HEK293 (cell line): ENCODE measurements around the gene GLRX5.

Experiments used
- CTCF ChIA-PET: fragments of 350-600 bp; formaldehyde crosslinking; extraction: SDS; loops from one replicate; lab custom pipeline; 2021; ENCODE audit warnings: antibody characterized with exemption; lab: Yijun Ruan, JAX
- POLR2A ChIA-PET: fragments of 300-600 bp; formaldehyde crosslinking; extraction: SDS; loops from one replicate; lab custom pipeline; 2020; ENCODE audit warnings: antibody characterized with exemption, inconsistent platforms; lab: Yijun Ruan, JAX
- H3K27ac ChIP-seq: fragments of 200-500 bp; sonication (Bioruptor generic); 2 replicates; pipeline ENCODE4 v1.5.1; 2014; ENCODE audit warnings: low read depth, low read length, control low read depth, inconsistent platforms; ENCODE audit errors: extremely low read depth
- H3K36me3 ChIP-seq, 2 experiments: fragments of 200-500 bp in 1 of 2; sonication (Bioruptor generic) in 1 of 2; 1 replicate in 1 of 2; 2 replicates in 1 of 2; pipeline ENCODE4 v1.5.1; 2014 to 2017; ENCODE audit warnings: inconsistent platforms in 2 of 2, low read length in 2 of 2; ENCODE audit not compliant: control insufficient read depth in 2 of 2, insufficient read depth in 1 of 2
- H3K4me1 ChIP-seq: fragments of 200-500 bp; sonication (Bioruptor generic); 2 replicates; pipeline ENCODE4 v1.5.1; 2014; ENCODE audit warnings: mild to moderate bottlenecking, low read length, inconsistent platforms; ENCODE audit not compliant: control insufficient read depth, insufficient read depth
- H3K4me3 ChIP-seq: 2 replicates; pipeline ENCODE4 v1.5.1; 2011; ENCODE audit warnings: low read depth, mild to moderate bottlenecking, control low read depth, low read length, moderate library complexity
- H3K9me3 ChIP-seq: fragments of 200-500 bp; sonication (Bioruptor generic); 2 replicates; pipeline ENCODE4 v1.5.1; 2014; ENCODE audit warnings: low read depth, low read length, inconsistent platforms; ENCODE audit not compliant: control insufficient read depth, insufficient read depth
- GLIS2 ChIP-seq: fragments of 450-650 bp; formaldehyde crosslinking; IDR thresholded peaks from 2 replicates; pipeline ENCODE4 v1.5.1; 2016; ENCODE audit warnings: missing biosample characterization, missing genetic modification characterization
- HOXC10 ChIP-seq: sonication (generic); formaldehyde crosslinking; IDR thresholded peaks from 2 replicates; pipeline ENCODE4 v1.8.1; 2023; ENCODE audit warnings: mild to moderate bottlenecking, missing genetic modification reagents
- IKZF3 ChIP-seq: fragments of 450-650 bp; IDR thresholded peaks from 2 replicates; pipeline ENCODE4 v1.5.0; 2018; ENCODE audit warnings: missing biosample characterization, mild to moderate bottlenecking, missing genetic modification characterization, moderate library complexity
- INSM2 ChIP-seq: fragments of 450-650 bp; formaldehyde crosslinking; IDR thresholded peaks from 2 replicates; pipeline ENCODE4 v1.5.1; 2016; ENCODE audit warnings: missing biosample characterization, missing genetic modification characterization
- KLF7 ChIP-seq: fragments of 450-650 bp; formaldehyde crosslinking; IDR thresholded peaks from 2 replicates; pipeline ENCODE4 v1.5.1; 2016; ENCODE audit warnings: missing biosample characterization, missing genetic modification characterization, borderline replicate concordance
- PRDM1 ChIP-seq: fragments of 450-650 bp; formaldehyde crosslinking; IDR thresholded peaks from 2 replicates; pipeline ENCODE4; 2016; ENCODE audit warnings: missing biosample characterization, missing genetic modification characterization
- PRDM10 ChIP-seq: fragments of 450-650 bp; formaldehyde crosslinking; IDR thresholded peaks from 2 replicates; pipeline ENCODE4 v1.5.1; 2016; ENCODE audit warnings: missing biosample characterization, missing genetic modification characterization
- ZNF223 ChIP-seq: fragments of 450-650 bp; formaldehyde crosslinking; IDR thresholded peaks from 2 replicates; pipeline ENCODE4 v1.5.1; 2016; ENCODE audit warnings: missing biosample characterization, missing genetic modification characterization
- ZNF248 ChIP-seq: fragments of 450-650 bp; formaldehyde crosslinking; IDR thresholded peaks from 2 replicates; pipeline ENCODE4 v1.5.1; 2017; ENCODE audit warnings: missing biosample characterization, missing genetic modification characterization
- ZNF585B ChIP-seq: fragments of 450-650 bp; formaldehyde crosslinking; IDR thresholded peaks from 2 replicates; pipeline ENCODE4 v1.5.1; 2016; ENCODE audit warnings: missing biosample characterization, missing genetic modification characterization
- ZNF621 ChIP-seq: fragments of 450-650 bp; formaldehyde crosslinking; IDR thresholded peaks from 2 replicates; pipeline ENCODE4 v1.5.1; 2017; ENCODE audit warnings: missing biosample characterization, missing genetic modification characterization
- ZNF645 ChIP-seq: fragments of 450-650 bp; formaldehyde crosslinking; IDR thresholded peaks from 2 replicates; pipeline ENCODE4; 2016; ENCODE audit warnings: missing biosample characterization, missing genetic modification characterization
- ZNF776 ChIP-seq: fragments of 450-650 bp; formaldehyde crosslinking; IDR thresholded peaks from 2 replicates; pipeline ENCODE4 v1.5.0; 2017; ENCODE audit warnings: missing biosample characterization, missing genetic modification characterization, borderline replicate concordance
- ZSCAN18 ChIP-seq: fragments of 450-650 bp; formaldehyde crosslinking; IDR thresholded peaks from 2 replicates; pipeline ENCODE4 v1.5.1; 2016; ENCODE audit warnings: missing biosample characterization, missing genetic modification characterization

Gene GLRX5

GRCh38 chr14:95534299-95535225, at the start of gene GLRX5 (continued):
- TF ChIP-seq INSM2 (peak; percentile 53), IKZF3 (tag by site-specific recombination) (peak; percentile 96), ZNF248 (tag by site-specific recombination) (no peak), ZNF223 (no peak)

GRCh38 chr14:95485222-95485819, 49.5 kb upstream of the GLRX5 start:
- H3K36me3 ChIP-seq: no peaks in the 10 kb centered on the region
- CTCF ChIA-PET: no interaction called here
- peaks cover 3% of the 10 kb centered on the region; the same call in 1 of the 2 replicates for H3K4me1 ChIP-seq
- TF ChIP-seq ZNF776 (no peak), HOXC10 (CRISPR knock-in tag) (no peak), KLF7 (tag by site-specific recombination) (no peak), ZNF585B (no peak), ZSCAN18 (no peak), GLIS2 (tag by site-specific recombination) (no peak)
- TF ChIP-seq, all 188 proteins: peak for 0
- Histone ChIP-seq H3K4me3 (no peak overlapping the region), H3K9me3 (no peaks in the 10 kb centered on the region), H3K27ac (no peak overlapping the region)
- POLR2A ChIA-PET: no interaction called here

- Histone ChIP-seq H3K4me1 (peaks cover 3% of the 10 kb centered on the region; the same call in 1 of the 2 replicates), H3K36me3 (no peaks in the 10 kb centered on the region), H3K9me3 (no peaks in the 10 kb centered on the region), H3K4me3 (no peak overlapping the region), H3K27ac (no peak overlapping the region)
- TF ChIP-seq PRDM1 (tag by site-specific recombination) (no peak), PRDM10 (tag by site-specific recombination) (peak; percentile 80), ZNF621 (no peak), ZSCAN18 (no peak), ZNF645 (no peak)
- POLR2A ChIA-PET: interaction anchor here (0.6 kb wide), 1 partner anchor 241 kb away, joined by 3 read pairs; no protein-coding TSS in a partner anchor
- CTCF ChIA-PET: interaction anchor here (1.4 kb wide), 1 partner anchor 43 kb away, joined by 3 read pairs; no protein-coding TSS in a partner anchor
Observed at GRCh38 chr14:95486875-95487668, 47.8 kb upstream of the GLRX5 start.
